DMS 273 treated with DMSO at 0.1 percent for 48 hours (cell line): ENCODE data around the gene ZNF664.

Experiments
- DNase-seq: peaks from one replicate; lab custom pipeline; 2025; lab: John Stamatoyannopoulos, UW

The ZNF664 gene

GRCh38 chr12:123958876-123959275, 14.1 kb upstream of the ZNF664 start:
- no peak for DNase-seq

DNA sequence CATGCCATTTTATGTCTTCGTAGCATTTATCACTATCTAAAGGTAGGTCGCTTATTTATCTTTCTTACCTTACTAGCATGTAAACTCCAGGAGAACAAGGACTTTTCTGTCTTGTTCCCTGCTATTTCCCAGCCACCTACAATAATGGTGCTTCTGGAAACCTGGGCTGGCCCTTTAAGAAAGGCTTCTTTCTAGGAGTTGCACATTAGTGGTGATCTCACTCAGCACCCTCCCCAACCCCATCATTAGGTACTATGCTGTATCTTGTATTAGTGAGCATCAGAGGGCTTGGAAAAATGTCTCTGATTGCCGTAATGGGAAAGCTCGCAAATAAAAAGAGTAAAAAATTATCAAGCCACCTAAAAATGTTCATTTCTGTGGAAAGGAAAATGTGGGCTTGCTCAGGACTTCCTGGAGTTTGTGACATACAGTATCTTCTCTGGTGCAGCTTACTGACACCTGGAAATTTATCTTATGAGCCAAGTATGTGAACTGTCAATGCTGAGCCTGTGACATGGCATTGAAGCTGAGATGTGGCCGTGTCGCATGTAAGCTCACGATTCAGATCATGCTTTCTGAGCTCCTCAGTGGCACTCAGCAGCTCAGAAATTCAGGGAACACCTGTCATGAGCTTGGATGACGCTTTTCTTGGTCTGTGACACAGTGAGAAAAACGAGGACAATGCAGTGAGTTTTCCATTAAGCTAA, 12.8 kb upstream of the ZNF664 start:
- DNase-seq, result no peak

DNA sequence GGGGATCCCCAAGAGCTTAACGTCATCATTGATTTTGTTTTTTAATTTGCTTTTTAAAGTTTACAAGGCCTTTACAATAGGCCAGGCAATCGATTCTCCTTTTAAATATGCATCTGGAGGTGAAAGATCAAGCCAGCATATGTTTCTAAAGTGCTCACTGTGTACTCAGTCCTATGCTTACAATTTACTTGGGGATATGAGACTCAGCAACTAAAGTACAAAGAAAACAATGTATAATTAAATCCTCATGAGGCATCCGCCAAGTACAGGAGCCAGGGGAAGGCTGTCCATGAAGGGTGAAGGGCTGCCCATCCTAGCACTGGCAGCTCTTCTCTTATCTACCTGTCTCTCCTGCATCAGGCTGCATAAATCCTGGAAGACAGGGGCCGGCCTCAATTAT, 12.2 kb upstream of the ZNF664 start:
- no peak for DNase-seq

- DNase-seq, result no peak
These were observed 11.2 kb upstream of the ZNF664 start for GRCh38 chr12:123961585-123962345.

GRCh38 chr12:123962513-123962912, 10.5 kb upstream of the ZNF664 start:
- DNase-seq, result no peak

GRCh38 chr12:123963821-123964220, 9.2 kb upstream of the ZNF664 start:
- no peak for DNase-seq

DNA sequence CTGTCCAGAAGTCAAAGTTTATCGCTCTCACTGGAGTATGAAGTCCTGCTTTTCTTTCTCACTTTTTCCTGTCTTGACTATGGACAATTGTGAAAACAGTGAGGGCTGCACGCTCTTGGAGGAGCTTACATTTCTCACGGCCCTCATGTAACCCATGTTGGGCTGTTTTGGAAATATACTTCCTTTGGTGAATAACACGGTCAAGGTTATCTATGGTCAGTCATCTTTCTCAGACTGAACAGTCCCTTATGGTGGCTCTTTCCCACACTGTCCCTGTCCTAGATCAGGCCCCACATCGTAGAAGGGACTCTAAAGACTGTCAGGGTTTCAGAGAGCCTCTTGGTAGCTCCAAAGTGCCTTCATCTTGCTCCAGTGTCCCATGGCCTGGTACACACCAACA, 7.6 kb upstream of the ZNF664 start:
- DNase-seq, result no peak

GRCh38 chr12:123966596-123966995, 6.4 kb upstream of the ZNF664 start:
- DNase-seq, result no peak

- DNase-seq, result no peak
These were observed 5.9 kb upstream of the ZNF664 start for GRCh38 chr12:123967121-123967586.

DNA sequence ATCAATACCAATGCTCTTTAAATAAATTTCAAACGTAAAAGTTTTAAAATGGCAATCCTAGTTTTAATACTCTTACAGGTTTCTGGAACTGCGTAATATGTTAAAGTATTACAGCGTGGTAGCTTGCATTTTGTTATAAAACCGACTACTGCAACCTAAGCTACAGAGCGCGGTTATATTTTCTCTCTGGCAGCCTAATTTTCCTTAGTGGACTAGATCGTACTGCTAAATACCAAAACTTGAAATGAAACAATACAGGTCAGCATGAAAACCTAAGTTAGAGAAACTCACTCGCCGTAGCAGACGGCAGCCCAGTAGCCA, 1.6 kb upstream of the ZNF664 start:
- DNase-seq, result no peak

- DNase-seq, result no peak
These were observed 1.1 kb upstream of the ZNF664 start for GRCh38 chr12:123971770-123972456.

DNA sequence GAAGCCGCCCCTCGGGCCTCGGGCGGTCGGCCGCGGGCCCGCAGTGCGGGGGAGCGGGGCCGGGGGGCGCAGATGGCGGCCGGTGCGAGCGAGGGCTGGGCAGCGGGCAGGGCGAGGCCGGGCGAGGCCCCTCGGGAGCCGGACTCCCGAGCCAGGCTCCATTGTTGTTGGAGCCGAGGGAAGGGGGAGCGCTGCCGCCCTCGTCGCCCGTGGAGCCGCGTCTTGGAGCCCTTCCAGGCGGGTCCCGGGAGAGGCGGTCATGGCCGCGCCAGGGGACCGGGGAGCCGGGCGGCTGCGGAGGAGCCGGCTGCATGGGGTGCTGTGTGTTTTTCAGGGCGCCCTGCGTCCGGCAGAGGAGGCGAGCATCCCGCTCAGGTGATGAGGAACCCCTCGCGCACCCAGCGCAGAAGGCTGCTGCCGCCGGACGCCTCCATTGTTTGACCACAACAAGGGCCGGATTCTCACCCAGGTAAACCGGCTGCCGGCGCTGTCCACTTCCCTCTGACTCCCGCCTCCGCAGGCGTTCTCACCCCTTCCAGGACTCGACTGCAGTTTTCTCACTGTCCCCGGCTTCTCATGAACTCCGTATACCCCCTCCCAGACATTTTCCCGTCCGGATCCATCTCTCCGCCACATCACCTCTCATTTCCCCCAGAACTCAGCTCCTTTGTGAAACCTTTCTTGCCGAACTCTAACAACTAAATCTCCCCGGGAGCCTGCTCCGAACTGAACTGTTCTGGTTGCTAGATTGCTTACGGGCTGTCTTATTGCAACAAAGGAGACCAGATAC, 732 bp downstream of the ZNF664 start:
- DNase-seq, result no peak

DNA sequence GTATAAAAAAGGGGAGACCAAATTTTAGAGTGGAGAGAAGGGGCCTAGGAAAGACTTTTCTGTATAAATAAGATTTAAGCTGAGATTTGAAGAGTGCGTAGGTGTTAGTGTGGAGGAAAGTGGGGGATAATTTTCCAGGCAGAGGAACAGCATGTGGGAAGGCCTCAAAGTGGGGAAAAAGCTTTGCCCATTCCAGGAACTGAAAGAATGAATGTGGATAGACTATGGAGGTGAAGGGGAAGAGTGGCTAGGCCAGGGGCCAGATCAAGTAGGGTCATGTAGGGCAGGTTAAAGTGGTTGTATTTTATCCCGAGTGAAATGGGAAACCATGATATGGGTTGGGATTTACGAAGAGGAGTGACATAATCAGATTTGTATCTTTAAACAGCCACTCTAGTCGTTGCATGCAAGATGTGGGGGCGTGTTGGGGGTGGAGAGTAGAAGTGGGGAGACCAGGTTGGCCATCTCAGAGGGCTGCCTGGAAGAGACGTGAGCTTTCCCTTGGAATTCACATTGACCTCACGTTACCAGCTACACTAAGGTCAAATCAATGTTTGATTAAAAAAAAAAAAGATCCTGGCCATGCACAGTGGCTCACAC, 3.3 kb downstream of the ZNF664 start:
- no peak for DNase-seq

GRCh38 chr12:123979566-123979965, 6.6 kb downstream of the ZNF664 start:
- no peak for DNase-seq

- DNase-seq, result no peak
These were observed 9.3 kb downstream of the ZNF664 start for GRCh38 chr12:123982269-123982668.

DNA sequence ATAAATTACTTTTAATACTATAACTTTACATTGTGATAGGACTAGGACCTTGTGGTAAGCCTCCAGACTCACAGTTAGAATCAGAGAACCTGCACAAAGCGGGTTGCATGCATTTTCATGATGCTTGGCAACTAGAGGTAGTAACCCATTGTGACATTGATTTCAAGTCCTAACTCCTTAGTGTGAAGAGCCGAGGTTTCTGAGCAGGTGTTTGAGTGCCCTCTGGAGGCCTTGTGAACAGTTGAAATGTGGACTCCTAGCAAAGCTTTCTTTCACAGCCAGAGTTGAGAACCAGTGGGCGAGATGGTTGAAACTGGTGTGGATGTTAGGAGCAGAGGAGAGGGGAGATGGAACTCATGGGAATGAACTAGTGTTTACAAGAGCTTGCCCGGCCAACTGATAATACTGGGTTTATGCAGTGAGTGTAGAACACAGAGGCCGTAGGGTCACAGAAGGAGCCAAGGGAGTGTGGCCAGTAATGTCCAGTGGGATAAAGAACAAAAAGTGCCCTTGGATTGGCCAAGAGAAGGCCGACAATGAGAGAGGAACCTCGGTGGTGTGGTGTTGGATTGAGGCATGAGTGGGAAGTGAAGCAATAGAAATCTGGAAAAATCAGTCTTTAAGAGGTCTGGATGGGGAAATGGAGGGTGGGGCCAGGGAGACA, 10.9 kb downstream of the ZNF664 start:
- no peak for DNase-seq

- no peak for DNase-seq
These were observed 11.9 kb downstream of the ZNF664 start for GRCh38 chr12:123984903-123985302.

DNA sequence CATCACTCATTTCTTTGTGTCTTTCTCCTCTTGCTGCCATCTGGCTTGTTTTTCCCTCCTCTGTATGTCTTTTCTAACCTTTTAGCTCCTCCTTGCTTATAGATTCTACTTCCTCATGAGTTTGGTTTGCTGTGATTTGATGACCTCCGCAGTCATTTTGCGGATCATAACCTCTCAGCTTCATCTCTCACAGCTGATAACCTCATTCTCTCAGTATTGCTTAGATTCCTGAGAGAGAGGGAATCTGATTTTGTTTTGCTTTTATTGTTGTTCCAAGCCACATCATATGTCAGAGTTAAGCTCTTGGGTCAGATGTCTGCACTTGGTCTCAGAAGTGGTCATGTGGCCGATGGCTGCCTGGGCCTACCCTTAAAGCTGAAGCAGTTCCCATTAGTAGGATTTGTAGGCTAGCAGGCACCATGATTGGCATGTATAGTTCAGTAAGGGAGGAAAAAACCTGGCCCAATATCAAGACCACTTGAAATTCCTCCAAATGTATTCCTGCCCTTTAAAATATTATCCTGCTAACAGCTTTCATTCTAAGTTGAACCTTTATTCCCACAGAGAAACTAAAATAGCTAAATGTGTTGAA, 13.5 kb downstream of the ZNF664 start:
- no peak for DNase-seq

DNA sequence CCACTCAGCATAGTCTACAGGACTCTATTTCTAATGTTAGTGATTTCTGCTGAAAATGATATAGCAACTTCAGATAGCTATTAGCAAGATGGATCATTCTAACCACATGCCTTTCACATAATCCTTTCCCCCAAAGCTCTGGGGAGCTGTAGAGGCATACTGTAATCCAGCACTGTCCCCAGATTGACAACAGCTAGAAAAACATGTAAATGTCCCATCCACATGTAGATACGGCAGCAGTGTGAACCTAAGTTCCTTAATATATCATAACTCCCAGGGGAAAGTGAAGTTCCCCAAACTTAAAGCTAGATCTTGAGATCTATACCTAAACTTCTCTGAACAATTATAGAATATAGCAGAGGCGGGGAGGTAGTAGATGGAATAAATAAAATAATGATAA, 14.0 kb downstream of the ZNF664 start:
- no peak for DNase-seq

GRCh38 chr12:123989168-123989567, 16.2 kb downstream of the ZNF664 start:
- DNase-seq, result no peak

DNA sequence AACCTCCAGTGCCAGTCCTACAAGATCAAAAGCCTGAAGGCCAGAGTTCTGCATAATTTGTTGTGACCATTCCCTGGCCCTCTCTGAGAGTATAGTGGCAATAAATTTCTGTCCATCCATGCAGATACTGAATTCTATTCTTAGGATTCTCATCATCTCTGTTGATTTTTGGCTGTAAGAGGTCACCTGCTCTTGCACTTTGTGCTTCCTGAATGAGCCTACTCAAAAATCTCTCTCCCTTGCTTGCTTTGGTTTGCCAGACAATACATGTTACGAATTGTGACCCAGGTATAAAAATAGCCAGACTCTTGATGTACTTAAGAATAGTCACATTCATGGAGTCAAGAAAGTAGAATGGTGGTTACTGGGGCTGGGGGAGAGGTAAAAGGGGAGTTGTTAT, 16.7 kb downstream of the ZNF664 start:
- no peak for DNase-seq
